Measurements from ENCODE around the gene LBX2. TPM values are rescaled to one million over a fixed set of nuclear protein-coding genes. Genes with fewer than 3 reads are reported as not detected.
A peak's percentile ranks its signal among the peaks of the same experiment; 100 is the strongest.

LBX2 gene
- total RNA-seq, 1 donor from 2014 or later, result not detected

- FAIRE-seq (no peak), DNase-seq (ENCODE audit: low spot score in 2 of 2) (no peak)
These were observed 6.2 kb upstream of the LBX2 start for GRCh38 chr2:74505448-74506246.

DNA sequence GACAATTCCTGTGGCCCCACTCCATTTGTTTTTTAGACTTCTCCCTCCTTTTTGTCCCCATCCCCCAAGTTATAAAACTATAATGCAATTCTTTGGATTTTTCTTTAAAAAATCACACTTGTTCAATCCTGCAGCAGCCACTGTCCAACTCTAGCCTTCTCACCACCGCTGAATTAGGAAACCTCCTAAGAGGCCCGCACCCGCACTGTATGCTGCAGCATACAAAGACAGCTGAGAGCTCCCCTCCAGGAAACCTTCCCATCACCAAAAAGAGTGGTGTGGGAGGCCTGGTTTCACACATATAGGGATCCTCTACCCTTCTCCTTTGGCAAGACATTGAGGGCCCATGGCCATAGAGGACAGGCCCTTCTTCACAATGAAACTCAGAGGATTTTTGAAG lies 5.2 kb upstream of the LBX2 start:
- FAIRE-seq (no peak), DNase-seq (ENCODE audit: low spot score in 2 of 2) (no peak)

DNA sequence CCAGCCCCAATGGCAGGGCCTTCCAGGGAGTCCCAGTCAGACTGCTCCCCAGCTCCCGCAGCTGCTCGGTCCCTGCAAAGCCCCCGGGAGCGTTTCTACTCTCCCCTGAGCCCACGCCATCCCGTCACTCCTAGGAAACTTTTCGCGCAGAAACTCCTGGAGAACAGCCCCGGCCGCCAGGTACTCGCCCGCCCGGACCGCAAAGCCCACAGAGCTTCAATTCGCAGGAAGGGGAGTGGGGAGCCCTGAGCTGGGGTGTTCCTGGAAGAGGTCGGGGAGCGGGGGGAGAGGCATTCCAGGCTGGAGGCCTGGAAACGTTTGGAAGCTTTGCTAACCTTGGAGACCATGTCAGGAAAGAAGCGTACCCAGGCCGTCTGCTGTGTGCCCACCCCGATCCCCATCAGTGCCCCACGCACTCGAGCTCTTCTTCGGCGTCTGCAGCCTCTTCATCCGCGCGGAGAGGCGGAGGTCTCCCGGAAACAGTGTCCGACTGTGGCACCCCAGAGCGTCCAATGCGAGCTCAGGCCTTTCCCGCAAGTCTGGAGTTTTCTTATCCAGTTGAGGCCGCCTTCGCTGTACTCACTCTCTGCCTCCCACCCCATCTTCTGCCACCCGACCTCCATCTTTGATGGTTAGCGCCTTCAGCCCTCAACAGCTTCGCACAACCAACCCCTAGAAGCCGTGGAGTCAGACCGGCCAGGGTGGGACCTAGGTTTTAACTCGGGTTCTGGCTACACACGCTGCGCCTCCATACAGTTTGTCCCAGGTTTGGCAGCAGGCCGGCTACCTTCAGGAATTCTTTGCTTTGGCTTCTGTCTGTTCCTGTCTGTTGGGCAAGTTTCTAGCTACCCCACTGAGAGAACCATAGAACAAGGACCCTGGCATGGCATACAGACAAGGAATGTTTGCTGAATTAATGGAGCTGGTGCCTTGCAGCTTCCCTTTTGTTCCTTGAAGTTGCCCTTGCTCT lies 4.4 kb upstream of the LBX2 start:
- no peak for FAIRE-seq
- no peak for DNase-seq (ENCODE audit: low spot score in 2 of 2)

DNA sequence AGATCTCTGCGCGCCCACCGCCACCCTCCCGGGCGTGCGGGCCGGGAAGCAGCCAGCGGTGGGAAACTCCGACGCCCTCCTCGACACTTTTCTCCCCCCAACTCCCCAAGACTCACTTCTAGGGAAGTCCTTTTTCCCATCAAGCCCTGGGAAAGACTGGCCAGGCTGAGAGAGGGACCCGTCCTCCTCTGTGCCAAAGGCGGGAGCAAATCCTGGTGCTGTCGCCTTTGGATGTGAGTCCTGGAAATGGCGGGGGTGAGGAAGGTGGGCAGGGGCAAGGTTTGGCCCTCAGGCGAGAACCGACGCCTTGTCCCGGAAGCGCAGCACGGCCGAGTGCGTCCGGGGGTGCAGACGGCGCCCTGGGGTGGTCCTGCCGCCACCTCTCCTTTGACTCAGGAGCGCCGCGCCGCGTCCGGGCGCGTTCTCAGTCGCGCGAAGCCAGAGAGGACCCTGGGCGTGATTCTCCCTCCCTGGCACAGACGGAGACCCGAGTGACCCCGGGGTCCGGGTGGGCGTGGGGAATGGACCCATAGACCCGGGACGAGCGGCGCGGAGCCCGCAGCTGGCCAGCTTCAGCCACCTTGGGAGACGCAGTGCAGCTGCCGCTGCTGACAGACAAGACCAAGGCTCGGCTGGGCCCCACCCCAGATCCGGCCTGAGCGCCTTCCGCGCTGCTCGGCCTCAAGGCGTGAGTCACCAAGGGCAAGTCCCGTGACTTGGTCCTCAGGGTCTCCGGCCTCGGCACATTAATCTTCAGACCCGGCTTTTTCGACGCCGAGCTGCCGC lies 3.5 kb upstream of the LBX2 start:
- no peak for FAIRE-seq

DNA sequence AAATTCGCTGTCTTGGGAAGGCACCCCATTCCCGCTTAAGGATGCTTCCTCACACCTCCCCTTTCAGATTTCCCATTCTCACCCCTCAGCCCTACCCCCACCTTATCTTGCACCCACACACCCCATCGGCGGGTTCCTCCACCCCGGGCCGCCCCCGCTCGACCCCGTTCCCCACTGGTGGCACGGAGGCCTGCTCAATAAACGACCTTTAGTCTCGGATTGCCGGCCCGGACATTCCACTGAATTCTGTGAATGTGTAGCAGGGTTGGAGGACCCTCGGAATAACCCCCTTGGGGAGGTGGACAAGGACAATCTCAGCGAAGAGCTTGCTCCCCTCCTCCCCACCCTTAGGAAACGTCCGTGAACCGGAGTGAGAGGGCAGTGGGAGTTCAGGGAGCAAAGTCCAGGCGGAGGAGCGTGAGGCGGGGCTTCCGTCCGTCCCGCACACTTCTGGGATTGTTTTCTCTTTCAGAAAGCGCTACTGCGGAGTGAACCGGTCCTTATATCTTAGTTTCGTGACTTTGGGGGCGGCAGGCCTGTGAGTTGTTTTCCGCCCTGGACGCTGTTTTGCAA lies 2.8 kb upstream of the LBX2 start:
- DNase-seq (ENCODE audit: low spot score in 2 of 2) (no peak), FAIRE-seq (no peak)

More for the DNA sequence above, 3.5 kb upstream of the LBX2 start:
- peak; percentile 55 to 72 for DNase-seq (ENCODE audit: low spot score in 2 of 2)

DNA sequence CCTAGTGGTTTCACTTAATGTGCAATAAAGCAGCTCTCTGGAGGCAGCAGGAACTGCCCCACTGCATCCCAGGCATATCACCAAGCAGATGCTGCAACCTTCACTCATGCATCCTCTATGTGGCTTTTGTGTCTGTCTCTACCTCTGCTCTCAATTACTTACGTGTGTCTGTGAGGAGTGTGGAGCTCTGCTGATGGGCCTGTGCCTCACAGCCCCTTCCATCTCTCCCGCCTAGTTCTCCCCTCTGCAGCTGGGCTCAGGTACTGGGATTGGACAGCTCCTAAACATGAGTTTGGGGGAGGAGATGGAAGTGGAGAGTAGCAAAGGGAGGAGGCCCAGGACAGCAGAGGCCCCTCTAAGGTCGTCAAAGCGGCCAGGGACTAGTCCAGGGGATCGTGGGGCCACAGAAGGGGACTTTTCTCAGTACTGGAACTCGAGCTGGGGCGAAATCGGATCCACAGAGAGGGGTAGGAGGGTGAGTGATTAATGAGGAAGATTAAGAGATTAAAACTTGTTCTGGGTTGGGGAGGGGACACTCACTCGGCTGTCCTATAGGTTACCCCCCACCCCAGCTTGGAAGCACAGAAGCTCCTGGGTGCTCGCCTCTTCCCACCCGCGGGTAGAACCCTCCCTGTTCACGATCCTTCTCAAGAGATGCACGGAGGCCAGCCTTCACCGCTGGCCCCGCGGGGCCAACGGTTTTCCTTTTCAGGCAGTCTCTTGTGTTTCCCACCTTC lies 2.1 kb upstream of the LBX2 start:
- no peak for FAIRE-seq
- DNase-seq (ENCODE audit: low spot score in 2 of 2), result no peak

DNA sequence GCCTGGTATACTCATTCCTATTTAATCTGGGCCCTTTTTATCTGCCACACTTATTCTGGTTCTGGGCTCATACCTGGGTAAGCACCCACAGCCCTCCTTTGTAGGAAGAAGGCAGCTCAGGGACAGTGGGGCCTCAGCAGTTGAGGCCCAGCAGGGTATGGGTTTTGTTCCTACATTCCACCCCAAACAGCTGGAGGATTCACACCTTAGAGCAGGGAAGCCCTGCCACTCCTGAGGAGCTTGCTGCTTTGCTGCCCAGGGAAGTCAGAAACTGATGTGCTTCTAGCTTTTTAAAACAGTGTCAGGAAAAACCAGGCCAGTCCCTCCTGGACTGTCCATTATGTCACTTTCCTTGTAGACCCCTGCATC lies 1.2 kb upstream of the LBX2 start:
- DNase-seq (ENCODE audit: low spot score in 2 of 2) (no peak), FAIRE-seq (no peak)

GRCh38 chr2:74499940-74500577 lies 656 bp upstream of the LBX2 start:
- FAIRE-seq (no peak), DNase-seq (ENCODE audit: low spot score in 2 of 2) (no peak)

DNA sequence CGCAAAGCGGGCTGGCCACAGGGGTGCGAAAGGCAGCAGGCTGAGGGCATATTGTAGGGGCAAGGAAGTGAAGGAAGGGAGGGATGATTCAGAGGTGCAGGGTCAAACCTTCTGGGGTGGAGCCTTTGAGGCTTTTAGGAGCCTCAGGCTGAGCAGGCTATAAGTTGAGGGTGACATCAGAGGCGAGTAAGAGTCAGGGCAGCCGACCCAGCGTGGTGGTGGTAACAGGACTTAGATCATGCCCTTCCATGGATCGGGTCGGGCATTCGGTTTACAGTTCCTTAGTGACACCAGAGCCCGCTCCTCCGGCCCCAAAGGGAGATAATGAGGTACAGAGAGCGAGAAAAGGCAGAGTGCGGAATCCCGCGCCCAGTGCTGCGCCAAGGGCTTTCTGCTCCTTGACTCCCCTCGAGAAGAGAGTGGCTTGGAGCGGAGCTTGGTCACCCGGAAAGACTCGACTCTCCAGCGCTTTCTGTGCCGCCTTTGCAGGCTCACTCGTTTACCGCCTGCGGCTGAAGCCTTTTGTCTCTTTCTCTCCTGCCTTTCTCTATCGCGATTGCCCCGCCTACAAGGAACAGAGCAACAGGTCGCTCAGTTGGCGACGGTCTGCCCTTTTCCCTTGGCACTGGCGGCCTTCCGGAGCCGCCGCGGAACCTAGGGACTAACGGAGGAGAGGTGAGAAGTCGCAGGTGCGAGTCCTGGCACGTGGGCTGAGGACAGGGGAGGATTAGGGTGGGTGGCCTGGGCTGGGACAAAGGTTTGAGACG lies 720 bp downstream of the LBX2 start:
- FAIRE-seq, result no peak
- peak in 1 of 2 donors; percentile 31 for DNase-seq (ENCODE audit: low spot score in 2 of 2)

DNA sequence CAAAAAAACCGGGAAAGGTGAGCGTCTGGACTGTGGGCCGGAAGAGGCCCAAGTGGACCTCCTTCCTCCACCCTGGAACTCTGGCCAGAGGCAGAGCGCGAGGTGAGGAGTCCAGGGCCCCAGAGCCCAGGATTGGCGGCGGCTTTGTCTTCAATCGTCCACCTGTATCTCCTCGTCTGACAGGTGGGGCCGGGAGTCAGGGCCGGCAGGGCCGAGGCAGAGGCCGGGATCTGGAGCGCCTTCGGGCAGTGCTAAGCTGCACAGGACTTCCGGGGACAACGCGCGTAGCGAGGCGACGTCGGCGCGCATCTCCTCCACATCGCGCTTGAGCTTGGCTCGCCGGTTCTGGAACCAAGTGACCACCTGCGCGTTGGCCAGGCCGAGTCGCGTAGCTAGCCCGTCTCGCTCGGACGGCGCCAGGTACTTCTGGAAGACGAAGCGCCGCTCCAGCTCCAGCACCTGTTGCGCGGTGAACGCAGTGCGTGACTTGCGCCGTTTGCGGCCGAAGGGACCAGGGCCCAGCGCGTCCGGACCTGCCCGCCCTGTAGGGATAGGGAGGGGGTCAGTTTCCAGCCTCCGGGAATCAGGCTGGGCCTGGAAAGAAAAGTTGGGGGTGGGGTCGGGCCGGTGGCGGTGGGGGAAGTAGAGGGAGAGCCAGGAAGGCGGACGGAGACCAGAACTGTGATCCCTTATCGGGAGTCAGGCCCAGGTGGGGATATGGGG lies 1.5 kb downstream of the LBX2 start:
- DNase-seq (ENCODE audit: low spot score in 2 of 2) (no peak), FAIRE-seq (no peak)

GRCh38 chr2:74496997-74497776 lies 2.2 kb downstream of the LBX2 start:
- no peak for FAIRE-seq
- peak in 1 of 2 donors; percentile 31 for DNase-seq (ENCODE audit: low spot score in 2 of 2)

GRCh38 chr2:74495440-74495839 lies 4.0 kb downstream of the LBX2 start:
- FAIRE-seq (no peak), DNase-seq (ENCODE audit: low spot score in 2 of 2) (no peak)

DNA sequence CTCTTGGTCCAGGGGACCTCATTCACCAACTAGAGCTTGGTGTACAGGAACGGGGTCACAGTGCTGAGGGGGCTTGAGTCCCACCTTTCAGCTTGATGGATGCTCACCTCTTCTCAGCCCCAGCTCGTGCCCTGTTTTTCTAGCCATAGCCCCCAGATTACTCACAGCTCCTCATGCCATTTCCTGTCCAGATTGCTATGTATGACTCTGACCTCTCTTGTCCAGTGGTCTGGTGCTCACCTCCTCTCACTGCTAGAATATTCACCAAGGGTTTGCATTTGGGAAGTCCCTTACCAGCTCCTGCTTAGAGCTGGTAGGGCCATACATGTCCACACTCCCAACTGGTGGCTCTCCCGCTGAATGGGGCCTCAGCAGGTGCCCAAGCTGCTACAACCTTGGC lies 5.9 kb downstream of the LBX2 start:
- no peak for DNase-seq (ENCODE audit: low spot score in 2 of 2)
- FAIRE-seq, result no peak

DNA sequence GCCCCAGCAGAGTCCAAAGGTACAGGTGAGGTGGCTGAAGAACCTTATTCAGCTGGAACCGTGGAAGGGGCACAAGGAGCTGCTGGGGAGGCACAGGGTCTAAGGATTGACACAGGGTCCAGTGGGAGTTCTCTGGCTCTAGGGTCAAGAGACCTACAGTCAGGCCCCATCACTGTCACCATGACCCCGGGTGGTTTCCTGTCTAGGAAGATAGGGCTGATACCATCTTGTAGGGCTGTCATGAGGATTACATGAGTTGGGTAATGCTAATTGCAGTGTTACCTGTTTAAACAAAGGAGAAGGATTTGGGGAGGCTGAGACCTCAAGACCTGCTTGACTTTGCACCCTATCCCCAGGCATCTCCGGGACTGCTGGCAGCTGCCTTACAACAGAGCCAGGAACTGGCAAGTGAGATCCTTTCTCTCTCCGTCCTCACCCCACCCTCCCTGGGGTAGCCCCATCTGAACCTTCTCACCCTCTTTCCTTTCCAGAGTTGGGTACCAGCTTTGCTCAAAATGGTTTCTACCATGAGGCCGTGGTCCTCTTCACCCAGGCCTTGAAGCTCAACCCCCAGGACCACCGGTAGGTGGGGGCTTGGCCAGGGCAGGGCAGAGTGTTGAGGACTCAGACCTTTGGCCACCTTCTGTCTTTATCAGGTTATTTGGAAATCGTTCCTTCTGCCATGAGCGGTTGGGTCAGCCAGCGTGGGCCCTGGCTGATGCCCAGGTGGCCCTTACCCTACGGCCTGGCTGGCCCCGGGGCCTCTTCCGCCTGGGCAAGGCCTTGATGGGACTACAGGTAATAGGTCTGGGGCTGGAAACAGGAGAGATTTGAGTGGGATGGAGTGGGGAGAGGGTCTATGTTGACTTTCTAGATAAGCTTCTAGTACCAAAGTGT lies 7.5 kb downstream of the LBX2 start:
- FAIRE-seq (no peak), DNase-seq (ENCODE audit: low spot score in 2 of 2) (no peak)

DNA sequence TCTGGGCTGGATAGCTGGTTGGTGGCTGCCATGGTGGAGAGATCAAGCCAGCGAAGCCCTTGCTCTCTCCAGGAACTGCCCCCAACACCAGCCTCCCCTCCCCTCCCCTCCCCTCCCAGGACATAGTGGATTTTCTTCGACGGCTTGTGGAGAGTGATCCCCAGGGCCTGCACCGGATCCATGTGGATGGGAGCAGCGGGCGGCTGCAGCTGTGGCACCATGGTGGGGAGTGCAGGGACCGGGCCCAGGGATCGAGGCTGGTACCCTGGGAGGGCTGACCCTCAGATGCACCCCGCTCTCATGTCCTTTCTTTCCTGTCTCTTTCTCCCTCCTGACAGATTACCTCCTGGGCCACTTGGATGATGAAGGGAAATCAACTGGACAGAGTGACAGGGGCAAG lies 9.5 kb downstream of the LBX2 start:
- no peak for FAIRE-seq

More for the DNA sequence above, 9.5 kb downstream of the LBX2 start:
- no peak for DNase-seq (ENCODE audit: low spot score in 2 of 2)

Measured in frontal cortex (tissue), 4 donors.